ENCODE measurements around the gene ATP6V1G3. TPM values are rescaled to one million over a fixed set of nuclear protein-coding genes. Genes with fewer than 3 reads are reported as not detected.

The ATP6V1G3 gene
- total RNA-seq, 2 experiments from 2014 or later, result 0.66 TPM; not detected in 1

DNA sequence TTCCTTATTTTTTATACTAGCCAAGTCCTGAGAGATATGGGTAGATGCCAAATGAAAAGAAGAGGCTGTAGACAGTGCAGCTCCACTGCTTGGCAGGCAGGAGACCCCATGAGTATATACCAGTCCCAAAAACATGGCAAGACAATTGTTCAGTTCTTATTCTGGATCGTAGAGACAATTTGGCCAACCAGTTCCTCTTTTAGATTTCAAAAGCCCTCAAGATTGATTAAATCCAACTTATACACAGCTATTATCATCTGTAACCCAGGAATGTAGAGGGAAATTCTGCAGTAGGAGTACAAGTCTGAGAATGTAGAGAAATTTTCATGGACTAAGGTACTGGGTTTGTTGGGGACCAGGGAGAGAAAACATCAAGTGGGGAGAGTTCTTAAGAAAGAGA, 50.3 kb downstream of the ATP6V1G3 start:
- intact Hi-C loops (cut with micrococcal nuclease; ENCODE audit: unreplicated experiment), result no loop called here
- ChIA-PET POLR2A (interaction anchor here (0.5 to 1.7 kb wide), 4 partner anchors 9 to 336 kb away, joined by 3 to 5 read pairs (median 3); no protein-coding TSS in a partner anchor), CTCF (ENCODE audit: unreplicated experiment) (interaction anchor here (1.3 kb wide), 1 partner anchor 9 kb away, joined by 5 read pairs; no protein-coding TSS in a partner anchor)
- no peaks in the 10 kb centered on the region for H3K9me3 ChIP-seq (ENCODE audit: low read length)
- H3K27ac ChIP-seq (ENCODE audit: low read depth, low read length, poor library complexity, severe bottlenecking), result no peak overlapping the region
- BruUV-seq (replicated peaks), result no TSS peak
- no peaks in the 10 kb centered on the region for H3K36me3 ChIP-seq (ENCODE audit: insufficient read depth, low read length)
- no peaks in the 10 kb centered on the region for H3K79me2 ChIP-seq (ENCODE audit: insufficient read depth, low read depth, low read length)
- no peaks in the 10 kb centered on the region for H3K4me1 ChIP-seq (ENCODE audit: insufficient read depth, low read length, poor library complexity, severe bottlenecking)
- H4K20me1 ChIP-seq (ENCODE audit: insufficient read depth, low read length), result no peaks in the 10 kb centered on the region
- no peak for DNase-seq (ENCODE audit: low spot score)
- H2AFZ ChIP-seq (ENCODE audit: low read length), result no peak overlapping the region
- H3K9me2 ChIP-seq (ENCODE audit: insufficient read depth, low read length), result no peaks in the 10 kb centered on the region
- H3K4me2 ChIP-seq (ENCODE audit: low read length), result no peak overlapping the region
- H3K4me3 ChIP-seq (ENCODE audit: low read depth, low read length, poor library complexity, severe bottlenecking), result no peak overlapping the region
- TF ChIP-seq, protein P1, sequence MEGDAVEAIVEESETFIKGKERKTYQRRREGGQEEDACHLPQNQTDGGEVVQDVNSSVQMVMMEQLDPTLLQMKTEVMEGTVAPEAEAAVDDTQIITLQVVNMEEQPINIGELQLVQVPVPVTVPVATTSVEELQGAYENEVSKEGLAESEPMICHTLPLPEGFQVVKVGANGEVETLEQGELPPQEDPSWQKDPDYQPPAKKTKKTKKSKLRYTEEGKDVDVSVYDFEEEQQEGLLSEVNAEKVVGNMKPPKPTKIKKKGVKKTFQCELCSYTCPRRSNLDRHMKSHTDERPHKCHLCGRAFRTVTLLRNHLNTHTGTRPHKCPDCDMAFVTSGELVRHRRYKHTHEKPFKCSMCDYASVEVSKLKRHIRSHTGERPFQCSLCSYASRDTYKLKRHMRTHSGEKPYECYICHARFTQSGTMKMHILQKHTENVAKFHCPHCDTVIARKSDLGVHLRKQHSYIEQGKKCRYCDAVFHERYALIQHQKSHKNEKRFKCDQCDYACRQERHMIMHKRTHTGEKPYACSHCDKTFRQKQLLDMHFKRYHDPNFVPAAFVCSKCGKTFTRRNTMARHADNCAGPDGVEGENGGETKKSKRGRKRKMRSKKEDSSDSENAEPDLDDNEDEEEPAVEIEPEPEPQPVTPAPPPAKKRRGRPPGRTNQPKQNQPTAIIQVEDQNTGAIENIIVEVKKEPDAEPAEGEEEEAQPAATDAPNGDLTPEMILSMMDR (conservative IDR thresholded peaks at IDR 0.05; ENCODE audit: low read length), result no peak

DNA sequence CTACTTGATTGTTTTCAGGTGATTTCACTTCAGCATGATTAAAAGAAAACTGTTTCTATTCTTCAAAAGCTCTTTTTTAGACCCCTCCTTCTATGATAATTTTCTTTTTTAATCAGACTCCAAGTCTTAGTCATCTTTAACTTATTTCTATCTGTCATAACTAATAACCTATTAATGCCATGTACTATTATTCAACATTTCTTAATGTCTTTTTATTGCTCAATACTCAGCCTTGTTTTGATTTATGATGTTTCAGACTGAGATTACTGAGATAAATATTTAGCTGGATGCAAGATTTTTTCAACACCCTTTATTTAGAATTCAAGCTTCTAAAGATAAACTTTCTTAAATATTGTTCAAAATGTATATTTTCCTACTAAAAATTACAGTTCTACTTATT, 53.6 kb downstream of the ATP6V1G3 start:
- BruUV-seq (replicated peaks), result no TSS peak
- intact Hi-C loops (cut with micrococcal nuclease; ENCODE audit: unreplicated experiment), result no loop called here
- no peaks in the 10 kb centered on the region for H3K9me3 ChIP-seq (ENCODE audit: low read length)
- no peaks in the 10 kb centered on the region for H3K4me1 ChIP-seq (ENCODE audit: insufficient read depth, low read length, poor library complexity, severe bottlenecking)
- H2AFZ ChIP-seq (ENCODE audit: low read length), result no peak overlapping the region
- H3K79me2 ChIP-seq (ENCODE audit: insufficient read depth, low read depth, low read length), result no peaks in the 10 kb centered on the region
- H4K20me1 ChIP-seq (ENCODE audit: insufficient read depth, low read length), result no peaks in the 10 kb centered on the region
- POLR2A ChIA-PET, result interaction anchor here (0.8 to 1.1 kb wide), 4 partner anchors 9 to 443 kb away, joined by 3 to 8 read pairs (median 4); no protein-coding TSS in a partner anchor
- H3K36me3 ChIP-seq (ENCODE audit: insufficient read depth, low read length), result no peaks in the 10 kb centered on the region
- DNase-seq (ENCODE audit: low spot score), result no peak
- H3K4me2 ChIP-seq (ENCODE audit: low read length), result no peak overlapping the region
- H3K9me2 ChIP-seq (ENCODE audit: insufficient read depth, low read length), result no peaks in the 10 kb centered on the region
- TF ChIP-seq, protein P1 (conservative IDR thresholded peaks at IDR 0.05; ENCODE audit: low read length), result no peak
- no peak for TF ChIP-seq EZH2phosphoT487 (IDR thresholded peaks at IDR 0.05; ENCODE audit: borderline replicate concordance, low read depth, low read length)
- no peak overlapping the region for H3K27ac ChIP-seq (ENCODE audit: low read depth, low read length, poor library complexity, severe bottlenecking)
- CTCF ChIA-PET (ENCODE audit: unreplicated experiment), result no interaction called here
- no peak overlapping the region for H3K4me3 ChIP-seq (ENCODE audit: low read depth, low read length, poor library complexity, severe bottlenecking)

DNA sequence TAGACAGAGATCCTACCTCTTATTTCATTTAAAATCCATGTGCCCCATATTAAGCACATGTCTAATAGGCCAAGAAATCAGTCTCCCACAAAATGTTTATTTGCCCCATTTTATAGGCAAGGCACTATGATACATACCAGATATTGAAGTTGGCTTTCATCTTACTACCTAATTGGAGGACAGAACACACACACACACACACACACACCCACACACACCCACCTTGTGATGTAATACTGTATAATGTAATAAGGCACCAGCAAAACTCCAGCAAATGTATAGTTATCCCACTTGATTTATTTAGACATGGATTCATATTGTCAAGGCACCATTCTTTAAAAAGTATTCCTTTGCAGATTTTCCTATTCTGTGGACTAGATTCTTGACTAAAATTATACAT, 56.8 kb downstream of the ATP6V1G3 start:
- TF ChIP-seq, protein P1 (conservative IDR thresholded peaks at IDR 0.05; ENCODE audit: low read length), result no peak
- no peak for TF ChIP-seq EZH2phosphoT487 (IDR thresholded peaks at IDR 0.05; ENCODE audit: borderline replicate concordance, low read depth, low read length)
- no peak overlapping the region for H3K4me3 ChIP-seq (ENCODE audit: low read depth, low read length, poor library complexity, severe bottlenecking)
- intact Hi-C loops (cut with micrococcal nuclease; ENCODE audit: unreplicated experiment), result no loop called here
- no peak overlapping the region for H2AFZ ChIP-seq (ENCODE audit: low read length)
- DNase-seq (ENCODE audit: low spot score), result no peak
- no peak overlapping the region for H3K4me2 ChIP-seq (ENCODE audit: low read length)
- BruUV-seq (replicated peaks), result no TSS peak
- no peaks in the 10 kb centered on the region for H3K36me3 ChIP-seq (ENCODE audit: insufficient read depth, low read length)
- no peaks in the 10 kb centered on the region for H3K79me2 ChIP-seq (ENCODE audit: insufficient read depth, low read depth, low read length)
- H3K4me1 ChIP-seq (ENCODE audit: insufficient read depth, low read length, poor library complexity, severe bottlenecking), result no peaks in the 10 kb centered on the region
- H3K27ac ChIP-seq (ENCODE audit: low read depth, low read length, poor library complexity, severe bottlenecking), result no peak overlapping the region
- ChIA-PET POLR2A (interaction anchor here (0.8 kb wide), 1 partner anchor 13 kb away, joined by 3 read pairs; no protein-coding TSS in a partner anchor), CTCF (ENCODE audit: unreplicated experiment) (no interaction called here)
- H3K9me2 ChIP-seq (ENCODE audit: insufficient read depth, low read length), result no peaks in the 10 kb centered on the region
- peaks cover 6% of the 10 kb centered on the region; the same call in 1 of the 2 replicates for H3K9me3 ChIP-seq (ENCODE audit: low read length)
- no peaks in the 10 kb centered on the region for H4K20me1 ChIP-seq (ENCODE audit: insufficient read depth, low read length)
